Measurements from ENCODE around the gene SF3B6.

The SF3B6 gene

GRCh38 chr2:24051833-24052232 lies 24.3 kb downstream of the SF3B6 start:
- no peak overlapping the region for H3K27ac ChIP-seq
- H3K36me3 ChIP-seq: no peaks in the 10 kb centered on the region
- H3K27me3 ChIP-seq (ENCODE audit: insufficient read depth, low read depth, severe bottlenecking): no peaks in the 10 kb centered on the region
- H3K4me3 ChIP-seq (ENCODE audit: low read depth, low read length): no peak overlapping the region
- peaks cover 3% of the 10 kb centered on the region for H3K9me3 ChIP-seq (ENCODE audit: severe bottlenecking)
- no peak for DNase-seq
- TF ChIP-seq CTCF (IDR thresholded peaks at IDR 0.05; ENCODE audit: low read depth, low read length): no peak

- H3K27ac ChIP-seq: no peak overlapping the region
These were observed 25.8 kb downstream of the SF3B6 start for GRCh38 chr2:24050041-24050979.

GRCh38 chr2:24049485-24050021 lies 26.6 kb downstream of the SF3B6 start, which contains the start of gene FKBP1B:
FKBP1B (plus strand) TSS chr2:24049741; CDS start chr2:24049850, 109 bp downstream.
- H3K4me3 ChIP-seq (ENCODE audit: low read depth, low read length): no peak within 1 kb of the TSS
- no peaks in the 10 kb centered on the region for H3K9me3 ChIP-seq (ENCODE audit: severe bottlenecking)
- no peak within 1 kb of the TSS for H3K27ac ChIP-seq
- no peak for DNase-seq
- H3K36me3 ChIP-seq: no peaks in the 10 kb centered on the region
- TF ChIP-seq CTCF (IDR thresholded peaks at IDR 0.05; ENCODE audit: low read depth, low read length): no peak
- H3K27me3 ChIP-seq (ENCODE audit: insufficient read depth, low read depth, severe bottlenecking): no peaks in the 10 kb centered on the region

More at GRCh38 chr2:24050041-24050979, 25.8 kb downstream of the SF3B6 start:
- no peak overlapping the region for H3K4me3 ChIP-seq (ENCODE audit: low read depth, low read length)
- no peak for TF ChIP-seq CTCF (IDR thresholded peaks at IDR 0.05; ENCODE audit: low read depth, low read length)
- H3K9me3 ChIP-seq (ENCODE audit: severe bottlenecking): no peaks in the 10 kb centered on the region
- no peaks in the 10 kb centered on the region for H3K36me3 ChIP-seq
- no peaks in the 10 kb centered on the region for H3K27me3 ChIP-seq (ENCODE audit: insufficient read depth, low read depth, severe bottlenecking)
- no peak for DNase-seq

DNA sequence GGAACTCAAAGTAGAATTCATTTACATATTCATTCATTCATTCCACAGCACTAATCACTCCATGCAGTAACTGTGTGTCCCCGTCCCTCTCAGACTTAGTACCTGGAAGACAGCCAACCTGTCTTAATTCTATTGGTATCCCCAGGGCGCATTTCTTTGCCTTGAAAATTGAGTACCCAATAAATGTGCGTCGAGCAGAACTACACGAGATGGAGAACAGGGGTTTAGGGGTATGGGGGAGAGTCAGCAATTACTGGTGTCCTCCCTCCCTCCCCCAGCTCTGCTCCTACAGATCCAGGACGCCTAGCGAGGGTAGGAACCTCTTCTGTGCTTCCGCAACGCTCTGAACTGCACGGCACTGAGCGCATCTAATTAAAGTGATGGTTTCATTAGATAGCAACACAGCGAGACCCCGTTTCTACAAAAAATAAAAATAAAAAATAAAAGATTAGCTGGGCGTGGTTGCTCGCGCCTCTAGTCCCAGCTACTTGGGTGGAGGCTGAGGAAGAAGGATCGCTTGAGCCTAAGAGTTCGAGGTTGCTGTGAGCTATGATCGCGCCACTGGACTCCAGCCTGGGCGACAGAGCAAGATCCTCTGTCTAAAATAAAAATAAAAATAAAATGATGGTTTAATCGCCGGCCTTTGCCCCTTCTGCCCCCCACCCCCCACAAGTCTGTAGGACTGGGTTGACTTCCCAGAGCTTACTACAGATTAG lies 27.2 kb downstream of the SF3B6 start:
- no peak for DNase-seq
- TF ChIP-seq CTCF (IDR thresholded peaks at IDR 0.05; ENCODE audit: low read depth, low read length): no peak

GRCh38 chr2:24047703-24048033 lies 28.5 kb downstream of the SF3B6 start:
- DNase-seq: no peak
- peak overlapping the region; percentile 67 for H3K27ac ChIP-seq
- H3K36me3 ChIP-seq: peaks cover 8% of the 10 kb centered on the region
- peaks cover 4% of the 10 kb centered on the region for H3K9me3 ChIP-seq (ENCODE audit: severe bottlenecking)
- H3K4me3 ChIP-seq (ENCODE audit: low read depth, low read length): peak overlapping the region; percentile 40
- no peak for TF ChIP-seq CTCF (IDR thresholded peaks at IDR 0.05; ENCODE audit: low read depth, low read length)
- no peaks in the 10 kb centered on the region for H3K27me3 ChIP-seq (ENCODE audit: insufficient read depth, low read depth, severe bottlenecking)

More for the DNA sequence above, 27.2 kb downstream of the SF3B6 start:
- H3K4me3 ChIP-seq (ENCODE audit: low read depth, low read length): no peak overlapping the region
- no peaks in the 10 kb centered on the region for H3K9me3 ChIP-seq (ENCODE audit: severe bottlenecking)
- no peaks in the 10 kb centered on the region for H3K27me3 ChIP-seq (ENCODE audit: insufficient read depth, low read depth, severe bottlenecking)
- H3K36me3 ChIP-seq: no peaks in the 10 kb centered on the region; the same call in 1 of the 2 replicates
- H3K27ac ChIP-seq: no peak overlapping the region

Data from WERI-Rb-1 (cell line).